GM19463 (cell line): ENCODE data around the gene MDFIC.
"Not testable (repeated sequence)": the region's sequence is repeated elsewhere in the genome, so short reads cannot be mapped to it uniquely, and the experiment has no call there.

ENCODE experiments used
- ATAC-seq: cut with Tn5 transposase; IDR thresholded peaks from one replicate; pipeline ENCODE4 v1.9.1; 2021; ENCODE audit warnings: mild to moderate bottlenecking, moderate library complexity; ENCODE audit not compliant: unreplicated experiment

The MDFIC gene, protein sequence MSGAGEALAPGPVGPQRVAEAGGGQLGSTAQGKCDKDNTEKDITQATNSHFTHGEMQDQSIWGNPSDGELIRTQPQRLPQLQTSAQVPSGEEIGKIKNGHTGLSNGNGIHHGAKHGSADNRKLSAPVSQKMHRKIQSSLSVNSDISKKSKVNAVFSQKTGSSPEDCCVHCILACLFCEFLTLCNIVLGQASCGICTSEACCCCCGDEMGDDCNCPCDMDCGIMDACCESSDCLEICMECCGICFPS

DNA sequence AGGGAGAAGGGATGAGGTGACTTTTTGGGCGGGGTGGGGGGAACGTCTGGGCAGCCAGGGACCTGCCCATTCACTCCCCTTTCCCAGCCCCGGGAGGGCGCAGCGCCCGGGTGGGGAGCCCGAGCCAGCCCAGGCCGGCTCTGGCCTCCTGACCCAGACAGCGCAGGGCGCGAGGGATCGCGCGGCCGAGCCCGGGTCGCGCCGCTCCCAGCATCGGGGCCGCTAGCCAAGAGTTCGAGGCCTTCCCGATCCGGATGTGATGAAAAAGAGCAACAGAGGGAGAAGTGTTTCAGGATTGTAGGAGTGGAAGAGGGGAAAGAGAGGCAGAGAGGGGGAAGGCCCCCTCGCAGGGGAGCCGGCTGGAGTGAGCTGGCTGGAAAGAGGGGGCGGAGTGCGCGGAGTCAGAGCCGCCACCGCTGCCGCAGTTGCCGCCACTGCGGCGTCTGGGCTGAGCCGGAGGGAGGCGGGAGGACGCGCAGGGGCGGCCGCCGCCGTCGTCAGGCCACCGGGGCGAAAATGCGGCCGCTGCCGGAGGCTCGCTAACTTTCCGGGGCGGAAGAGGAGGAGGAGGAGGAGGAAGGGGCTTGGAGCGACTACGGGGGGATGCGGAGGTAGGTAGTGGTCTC lies at the start of gene MDFIC:
MDFIC (plus strand) TSS at position 69 of the 626 bp plus-strand sequence. CDS start 940 bp downstream, outside the sequence.
- peak; percentile 41 for ATAC-seq

DNA sequence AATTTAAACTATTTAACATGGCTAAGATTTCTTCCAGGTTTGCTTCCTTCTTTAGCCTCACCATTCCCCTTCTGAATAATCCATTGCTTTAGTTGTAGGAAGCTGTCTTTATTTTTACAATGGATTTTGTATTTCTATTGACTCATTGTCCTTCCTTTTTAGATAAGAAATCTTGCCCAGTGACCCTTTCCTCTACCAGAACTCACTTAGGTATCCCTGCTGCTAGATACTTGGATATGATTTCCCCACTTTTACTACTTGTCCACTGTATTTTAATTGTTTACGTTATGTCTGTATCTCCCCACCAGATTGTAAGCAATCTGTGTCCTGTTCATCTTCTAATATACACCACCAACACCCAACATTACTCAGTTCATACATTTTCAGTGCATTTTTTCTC lies 47.7 kb upstream of the MDFIC start:
- ATAC-seq = no peak

DNA sequence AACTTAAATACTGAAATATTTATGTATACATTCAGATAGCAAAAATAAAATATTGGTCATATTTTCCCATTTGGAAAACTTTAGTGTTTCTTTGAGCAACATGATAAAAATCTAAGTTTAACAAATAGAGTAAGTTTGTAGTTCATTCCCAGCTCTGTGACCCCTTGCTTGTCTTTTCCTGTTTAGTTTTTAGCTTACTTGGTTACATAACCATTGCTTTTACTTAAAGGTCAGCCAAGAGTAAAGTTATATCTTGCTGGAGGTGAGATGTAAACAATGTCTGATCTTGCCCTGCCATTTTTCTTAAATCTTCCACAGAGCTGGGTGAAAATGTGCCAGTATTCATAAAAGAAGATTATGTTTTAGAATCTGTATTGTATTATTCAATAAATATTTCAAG lies 46.7 kb upstream of the MDFIC start:
- ATAC-seq = no peak

DNA sequence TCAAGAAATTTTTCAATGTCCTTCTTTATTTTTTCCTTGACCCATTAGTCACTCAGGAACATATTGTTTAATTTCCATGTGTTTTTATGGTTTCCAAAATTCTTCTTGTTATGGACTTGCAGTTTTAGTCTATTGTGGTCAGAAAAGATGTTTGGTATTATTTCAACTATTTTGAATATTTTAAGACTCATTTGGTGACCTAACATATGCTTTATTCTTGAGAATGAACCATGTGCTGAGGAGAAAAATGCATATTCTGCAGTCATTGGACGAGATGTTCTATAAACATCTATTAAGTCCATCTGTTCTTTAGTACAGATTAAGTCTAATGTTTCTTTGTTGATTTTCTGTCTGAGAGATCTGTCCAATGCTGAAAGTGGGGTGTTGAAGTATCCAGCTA lies 42.3 kb upstream of the MDFIC start:
- no peak for ATAC-seq

DNA sequence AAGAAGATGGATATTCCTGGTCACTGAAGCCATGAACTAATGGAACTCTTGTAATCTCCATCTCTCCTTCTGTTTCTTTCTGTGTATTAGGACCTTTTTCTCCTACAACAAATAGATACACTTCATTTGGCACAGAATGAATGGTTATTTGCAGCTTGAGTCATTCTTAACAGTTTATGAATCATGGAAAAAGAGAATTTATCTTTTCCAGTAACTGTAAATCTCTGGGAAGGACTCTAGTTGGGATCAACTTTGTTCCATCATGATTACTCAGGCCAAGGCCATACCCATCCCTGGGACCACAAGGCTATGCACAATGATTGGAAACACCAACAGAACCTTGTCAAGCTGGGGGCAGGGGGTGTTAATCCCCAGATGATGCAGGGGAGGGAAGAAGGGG lies 36.1 kb upstream of the MDFIC start:
- ATAC-seq = no peak

DNA sequence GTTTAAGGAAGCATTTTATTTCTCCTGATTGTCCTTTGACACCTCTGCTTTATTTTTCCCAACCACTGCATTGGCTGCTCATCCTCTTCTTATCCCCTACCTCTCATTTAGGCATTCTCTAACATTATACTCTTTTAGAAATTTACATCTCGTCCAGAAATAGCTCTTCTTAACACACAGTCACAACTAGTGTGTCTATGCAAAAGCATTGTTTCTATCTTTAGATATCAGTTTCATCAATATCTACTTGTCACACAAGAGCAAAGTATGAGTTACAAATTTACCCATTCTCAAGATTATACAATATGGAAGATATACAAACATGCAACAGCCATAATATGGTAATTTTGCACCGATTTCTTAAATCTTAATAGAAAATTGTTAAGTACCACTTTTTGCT lies 35.7 kb upstream of the MDFIC start:
- ATAC-seq = no peak

DNA sequence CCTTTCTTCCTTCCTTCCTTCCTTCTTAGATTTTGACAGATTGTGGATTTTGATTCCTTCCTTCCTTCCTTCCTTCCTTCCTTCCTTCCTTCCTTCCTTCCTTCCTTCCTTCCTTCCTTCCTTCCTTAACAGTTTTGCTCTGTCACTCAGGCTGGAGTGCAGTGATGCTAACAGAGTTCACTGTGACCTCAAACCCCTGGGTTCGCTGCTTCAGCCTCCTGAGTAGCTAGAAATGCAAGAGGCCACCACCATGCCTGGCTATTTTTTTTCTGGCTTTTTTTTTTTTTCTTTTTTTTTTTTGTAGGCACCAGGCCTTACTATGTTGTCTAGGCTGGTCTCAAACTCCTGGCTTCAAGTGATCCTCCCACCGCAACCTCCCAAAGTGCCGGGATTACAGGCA lies 32.8 kb upstream of the MDFIC start:
- ATAC-seq = not testable (repeated sequence)

DNA sequence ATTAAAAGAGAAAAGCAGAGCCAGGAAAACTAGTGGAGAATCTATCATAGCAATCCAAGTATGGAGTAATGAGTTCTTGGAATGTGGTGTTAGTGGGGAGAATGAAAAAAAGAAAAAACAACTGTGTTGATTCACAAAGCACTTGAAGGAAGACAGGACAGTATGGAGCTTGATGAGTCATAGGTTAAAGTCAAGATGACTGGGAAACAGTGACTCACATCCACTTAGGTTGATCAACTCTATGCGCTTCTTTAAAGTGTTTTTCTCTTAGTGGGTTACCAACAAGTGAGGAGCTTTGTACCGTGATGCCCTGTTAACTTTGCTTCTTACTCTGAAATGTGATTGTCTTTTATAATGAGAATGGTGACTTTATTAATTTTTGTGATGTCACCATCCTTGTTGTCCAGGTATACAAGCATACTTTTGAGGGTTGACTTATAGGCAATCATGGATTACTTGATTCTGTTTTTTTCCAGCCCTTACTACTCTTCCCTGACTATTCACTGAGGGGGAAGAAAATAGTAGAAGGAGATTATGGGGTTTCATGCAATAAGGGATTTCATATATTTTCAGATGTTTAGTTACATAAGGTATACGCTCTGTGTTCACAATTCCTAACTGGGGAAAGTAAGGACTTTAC lies 32.1 kb upstream of the MDFIC start:
- peak; percentile 84 for ATAC-seq

DNA sequence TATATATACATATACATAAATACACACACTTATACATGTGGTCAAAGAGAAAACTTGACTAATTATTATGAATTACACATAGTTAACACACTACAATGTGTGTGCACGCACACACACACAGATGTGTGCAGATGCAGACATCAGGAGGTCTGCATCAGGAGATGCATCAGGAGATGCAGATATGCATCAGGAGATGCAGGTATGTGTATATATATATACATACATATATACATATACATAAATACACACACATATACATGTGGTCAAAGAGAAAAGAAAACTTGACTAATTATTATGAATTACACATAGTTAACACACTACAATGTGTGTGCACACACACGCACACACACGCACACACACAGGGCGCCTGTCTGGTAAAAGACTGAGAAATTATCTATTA lies 31.3 kb upstream of the MDFIC start:
- no peak for ATAC-seq

DNA sequence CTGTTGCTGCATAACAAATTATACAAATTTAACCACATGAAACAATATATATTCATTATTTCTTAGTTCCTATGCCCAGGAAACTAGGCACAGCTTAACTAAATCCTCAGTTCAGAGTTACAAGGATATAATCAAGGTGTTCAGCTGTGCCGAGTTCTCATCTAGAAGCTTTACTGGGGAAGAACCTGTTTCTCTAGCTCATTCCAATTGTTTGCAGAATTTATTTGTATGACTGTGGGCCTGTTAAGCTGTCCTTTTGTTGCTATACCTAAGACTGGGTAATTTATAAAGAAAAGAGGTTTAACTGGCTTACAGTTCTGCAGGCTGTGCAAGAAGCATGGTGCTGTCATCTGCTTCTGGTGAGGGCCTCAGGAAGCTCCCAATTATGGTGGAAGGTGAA lies 21.8 kb upstream of the MDFIC start:
- no peak for ATAC-seq

DNA sequence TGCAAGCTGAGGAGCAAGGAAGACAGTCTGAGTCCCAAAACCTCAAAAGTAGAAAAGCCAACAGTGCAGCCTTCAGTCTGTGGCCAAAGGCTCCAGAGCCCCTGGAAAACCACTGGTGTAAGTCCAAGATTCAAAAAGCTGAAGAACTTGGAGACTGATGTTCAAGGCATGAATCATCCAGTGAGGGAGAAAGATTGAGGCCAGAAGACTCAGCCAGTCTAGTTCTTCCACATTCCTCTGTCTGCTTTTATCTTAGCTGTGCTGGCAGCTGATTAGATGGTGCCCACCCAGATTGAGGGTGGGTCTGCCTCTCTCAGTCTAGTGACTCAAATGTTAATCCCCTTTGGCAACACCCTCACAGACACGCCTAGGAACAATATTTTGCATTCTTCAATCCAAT lies 20.1 kb upstream of the MDFIC start:
- no peak for ATAC-seq

DNA sequence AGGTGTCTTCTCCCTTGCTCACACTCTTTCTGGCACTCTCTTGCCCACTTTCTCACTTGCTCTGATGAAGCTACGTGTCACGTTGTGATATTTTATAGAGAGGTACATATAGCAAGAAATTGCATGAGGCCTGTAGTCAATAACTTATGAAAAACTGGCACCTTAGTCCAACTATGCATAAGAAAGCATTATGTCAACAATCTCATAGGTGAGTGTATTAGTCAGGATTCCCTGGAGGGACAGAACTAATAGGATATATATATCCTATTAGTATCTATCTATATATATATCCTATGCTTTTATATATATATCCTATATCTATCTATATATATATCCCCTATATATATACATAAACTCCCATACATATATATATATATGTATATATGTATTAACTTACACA lies 18.8 kb upstream of the MDFIC start:
- ATAC-seq = no peak

DNA sequence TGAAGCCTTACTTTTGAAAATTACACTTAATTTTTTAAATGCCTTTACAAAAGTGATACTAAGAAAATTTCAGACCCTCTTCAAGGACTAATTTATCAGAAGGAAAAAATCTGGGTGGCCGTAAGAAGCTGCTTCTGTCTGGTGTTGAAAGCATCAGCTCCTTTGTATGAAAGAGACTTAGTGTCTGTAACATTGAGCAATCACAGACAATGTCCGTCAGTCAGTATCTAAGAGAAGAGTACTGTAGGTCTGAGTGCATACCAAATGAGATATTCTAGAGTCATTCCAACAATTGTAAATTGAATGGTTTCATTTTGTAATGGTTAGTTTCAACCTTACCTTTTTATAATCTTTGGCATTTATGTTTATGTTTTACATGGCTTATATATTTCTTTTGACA lies 11.1 kb upstream of the MDFIC start:
- no peak for ATAC-seq

DNA sequence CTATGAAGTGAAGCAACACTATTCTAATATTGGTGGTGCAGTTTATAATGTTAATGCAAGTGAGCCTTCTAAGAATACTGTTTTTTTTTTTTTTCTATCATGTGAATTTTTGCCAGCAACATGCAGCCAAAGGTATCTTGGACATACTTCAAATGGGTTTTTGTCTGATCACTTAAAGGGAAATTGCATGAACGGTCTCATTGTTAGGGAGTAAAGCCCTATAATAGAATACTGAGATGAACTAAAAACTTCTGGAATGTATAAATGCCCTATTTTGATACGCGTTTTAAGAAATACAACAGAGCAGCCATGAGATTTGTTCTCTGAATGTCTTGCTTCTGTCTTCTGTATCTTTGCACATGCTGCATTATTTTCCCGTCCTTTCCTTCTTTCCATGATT lies 10.5 kb upstream of the MDFIC start:
- no peak for ATAC-seq

DNA sequence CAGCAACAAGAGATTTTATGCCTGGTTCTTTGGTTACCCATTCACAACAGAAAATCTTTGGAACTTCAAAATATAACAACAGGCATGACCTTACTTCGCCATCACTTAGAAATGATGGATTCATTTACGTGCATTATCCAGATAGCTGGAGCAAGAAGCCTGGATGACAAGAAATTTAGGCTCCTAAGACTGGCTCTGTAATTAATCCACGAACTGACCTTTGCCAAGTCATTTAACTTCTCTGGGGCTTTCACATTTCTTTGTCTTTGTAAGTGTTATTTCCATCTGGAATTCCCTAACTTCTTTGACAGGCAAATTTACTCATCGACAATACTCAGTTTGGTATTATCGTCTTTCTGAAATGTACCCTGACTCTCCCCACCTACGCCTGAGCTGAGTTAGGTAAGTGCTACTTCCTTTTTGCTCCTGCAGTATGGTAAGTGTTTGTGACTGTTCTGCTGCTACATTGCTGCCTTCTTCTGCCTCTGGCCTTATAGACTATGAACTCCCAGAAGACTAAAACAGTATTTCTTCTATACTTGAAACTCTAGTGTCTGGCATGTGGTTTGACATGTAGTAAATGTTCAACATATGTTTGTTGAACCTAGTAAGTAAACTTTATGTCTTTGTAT lies 5.5 kb upstream of the MDFIC start:
- ATAC-seq = peak; percentile 90

DNA sequence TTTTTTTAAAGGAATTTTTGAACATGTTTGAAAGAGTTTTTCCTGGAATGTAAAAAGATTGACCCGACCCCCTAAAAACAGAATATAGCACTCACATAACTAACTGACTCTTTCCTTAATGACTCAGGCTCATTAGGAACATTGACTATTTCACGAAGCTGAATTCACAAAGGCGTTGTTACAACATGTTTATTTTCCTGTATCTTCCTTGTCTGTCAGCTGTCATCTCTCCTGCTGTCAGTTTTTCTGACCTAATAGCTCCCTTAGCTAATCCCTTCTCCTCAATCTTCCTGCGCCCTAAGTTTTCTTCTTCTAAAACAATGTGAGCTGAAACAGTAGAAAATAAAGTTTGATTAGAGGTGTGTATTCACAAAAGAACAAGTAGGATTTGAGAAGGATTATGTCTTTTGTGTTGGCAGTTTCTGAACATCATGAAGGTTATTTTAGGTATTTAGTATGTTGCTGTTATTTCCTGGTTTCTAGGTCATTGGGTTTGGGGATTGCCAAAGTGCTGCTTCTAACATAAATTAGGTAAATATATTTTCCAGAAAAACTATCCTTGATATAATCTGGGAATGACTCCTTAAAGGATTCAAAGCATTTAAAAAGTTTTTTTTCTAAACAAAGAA lies 4.6 kb upstream of the MDFIC start:
- no peak for ATAC-seq

DNA sequence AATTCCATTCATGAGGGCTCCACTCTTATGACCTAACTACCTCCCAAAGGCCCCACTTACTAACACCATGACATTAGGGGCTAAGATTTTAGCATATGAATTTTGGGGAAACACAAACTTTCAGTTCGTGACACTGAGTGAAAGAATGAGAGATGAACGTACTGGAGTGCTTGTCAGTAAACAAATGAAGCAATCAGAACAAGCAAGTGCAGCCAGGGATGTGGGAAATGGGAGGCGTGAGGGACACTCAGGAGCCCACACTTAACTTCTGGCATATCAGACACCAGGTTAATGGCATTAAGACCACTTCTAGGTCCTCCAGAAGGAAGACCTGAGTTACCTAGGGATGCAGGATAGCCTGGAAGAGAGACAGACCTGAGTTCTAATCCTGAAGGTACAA lies 2.3 kb upstream of the MDFIC start:
- no peak for ATAC-seq

DNA sequence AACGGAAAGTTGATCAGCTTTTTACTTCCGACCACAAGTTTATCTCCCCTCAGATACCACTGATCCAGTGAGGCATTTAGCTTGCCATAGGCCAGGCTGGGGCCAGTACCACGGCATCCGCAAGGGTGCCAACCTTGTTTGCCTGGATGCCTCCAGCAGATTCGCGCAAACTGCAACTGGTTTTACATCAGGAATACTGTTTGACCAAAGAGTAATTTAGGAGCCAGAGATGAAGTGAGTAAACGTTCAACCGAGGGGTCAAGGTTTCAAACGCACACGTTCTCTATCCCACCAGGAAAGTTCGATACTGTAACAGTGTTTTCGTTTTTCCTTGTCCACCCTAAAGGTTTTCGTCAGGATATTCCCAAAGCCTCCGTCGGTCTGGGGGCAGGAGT lies 266 bp upstream of the MDFIC start:
- no peak for ATAC-seq

DNA sequence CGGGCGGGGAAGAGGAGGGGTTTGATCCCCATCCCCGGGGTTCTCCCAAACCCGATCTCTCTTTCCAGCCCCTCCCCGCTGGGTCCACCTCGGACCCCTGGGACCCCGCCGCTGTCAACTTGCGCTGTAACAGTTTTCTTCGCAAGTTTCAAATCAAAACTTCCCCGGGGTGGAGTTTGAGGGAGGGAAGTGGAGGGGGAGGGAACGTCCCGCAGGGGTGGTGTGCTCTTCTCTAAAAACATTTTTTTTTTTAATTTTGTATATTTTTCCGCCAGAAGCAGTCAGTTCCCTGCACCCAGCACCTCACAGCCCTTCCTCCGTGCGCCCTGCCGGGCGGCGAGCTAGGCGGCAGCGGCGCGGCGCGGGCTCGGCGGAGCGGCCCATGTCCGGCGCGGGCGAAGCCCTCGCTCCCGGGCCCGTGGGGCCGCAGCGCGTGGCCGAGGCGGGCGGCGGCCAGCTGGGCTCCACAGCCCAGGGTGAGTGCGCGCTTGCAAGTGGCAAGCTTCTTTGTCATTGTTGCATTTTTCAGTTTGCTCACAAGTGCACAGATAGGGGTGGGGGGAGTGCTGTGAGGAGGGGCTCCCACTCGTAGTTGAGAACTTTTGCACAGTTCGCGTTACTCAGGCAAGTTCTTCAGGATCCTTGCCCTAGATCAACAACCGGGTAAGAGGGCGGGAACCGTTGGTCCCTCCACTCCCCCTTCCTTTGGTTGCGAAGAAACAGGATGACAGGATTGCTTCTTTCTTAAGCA lies 933 bp downstream of the MDFIC start:
- peak; percentile 34 for ATAC-seq

DNA sequence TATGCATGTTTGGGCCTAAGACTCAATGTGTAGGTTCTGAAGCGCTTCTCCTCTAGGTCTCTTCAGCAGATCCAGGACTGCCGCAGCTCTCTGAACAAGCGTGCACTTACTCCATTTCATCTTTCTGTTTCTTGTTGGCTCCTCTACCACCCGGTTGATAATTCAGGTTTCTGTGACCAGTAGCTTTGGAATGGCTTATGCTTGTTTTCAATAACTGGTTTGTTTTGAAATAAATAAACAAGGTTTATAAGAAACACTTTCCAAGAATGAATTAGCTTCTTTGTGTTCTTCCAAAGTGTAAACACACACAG lies 1.5 kb downstream of the MDFIC start:
- no peak for ATAC-seq
